ENCODE data around the gene INTS1.

Gene INTS1

DNA sequence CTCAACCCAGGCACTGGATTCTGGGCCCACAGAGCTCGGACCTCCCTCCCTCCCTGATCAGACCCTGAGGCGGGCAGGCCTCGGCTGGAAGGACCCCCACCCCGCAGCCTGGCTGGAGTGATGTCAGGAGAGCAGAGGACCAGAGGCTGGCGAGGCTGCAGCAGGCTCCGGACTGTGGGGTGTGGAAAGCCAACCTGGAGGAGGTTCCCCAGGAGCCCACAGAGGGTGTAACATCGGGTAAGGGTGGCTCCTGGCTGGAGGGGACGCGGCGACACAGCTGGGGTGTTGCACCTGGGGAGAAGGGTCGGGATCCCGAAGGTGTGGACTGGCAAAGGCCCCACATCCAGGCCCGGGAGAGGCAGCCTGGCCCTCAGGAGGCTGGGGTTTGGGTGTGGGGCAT, 36.0 kb downstream of the INTS1 start:
- Mint-ChIP-seq H3K4me1 (ENCODE audit: low read depth) (no peaks in the 10 kb centered on the region), H3K27ac (no peak overlapping the region), H3K9me3 (no peaks in the 10 kb centered on the region), H3K27me3 (ENCODE audit: low read depth) (no peaks in the 10 kb centered on the region), H3K4me3 (no peak overlapping the region), H3K36me3 (ENCODE audit: low read depth) (no peaks in the 10 kb centered on the region)

GRCh38 chr7:1466524-1467271, 37.5 kb downstream of the INTS1 start:
- Mint-ChIP-seq H3K36me3 (ENCODE audit: low read depth) (no peaks in the 10 kb centered on the region), H3K4me3 (no peak overlapping the region), H3K27ac (no peak overlapping the region), H3K27me3 (ENCODE audit: low read depth) (no peaks in the 10 kb centered on the region), H3K9me3 (no peaks in the 10 kb centered on the region), H3K4me1 (ENCODE audit: low read depth) (peaks cover 2% of the 10 kb centered on the region)

GRCh38 chr7:1464694-1465093, 39.5 kb downstream of the INTS1 start:
- Mint-ChIP-seq H3K27me3 (ENCODE audit: low read depth) (no peaks in the 10 kb centered on the region), H3K4me3 (no peak overlapping the region), H3K36me3 (ENCODE audit: low read depth) (no peaks in the 10 kb centered on the region), H3K27ac (no peak overlapping the region), H3K9me3 (no peaks in the 10 kb centered on the region), H3K4me1 (ENCODE audit: low read depth) (peaks cover 4% of the 10 kb centered on the region)

DNA sequence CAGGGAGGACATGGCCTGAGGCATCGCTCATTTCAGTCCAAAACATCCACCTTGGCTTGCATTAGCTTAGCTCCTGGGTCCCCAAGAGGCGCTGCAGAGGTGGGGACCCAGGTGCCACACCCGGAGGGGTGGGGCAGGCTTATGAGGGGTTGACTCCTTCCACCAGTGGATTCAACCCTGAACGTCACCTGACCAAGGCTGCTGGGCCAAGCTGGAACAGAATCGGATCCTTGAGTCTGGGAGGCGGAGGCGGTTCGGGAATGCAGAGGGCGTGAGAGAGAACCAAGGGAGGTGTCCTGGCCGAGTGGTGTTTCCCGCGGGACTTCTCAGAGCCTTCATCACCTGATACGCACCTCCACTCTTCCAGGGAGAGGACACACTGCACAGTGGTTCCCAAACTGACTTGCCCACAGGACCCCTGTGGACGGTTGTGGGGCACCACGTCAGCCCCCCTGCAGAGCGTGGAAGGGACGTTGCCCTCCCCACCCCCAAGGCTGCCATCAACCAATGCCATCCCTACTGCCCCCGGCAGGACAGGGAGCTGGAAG, 40.4 kb downstream of the INTS1 start:
- Mint-ChIP-seq H3K9me3 (no peaks in the 10 kb centered on the region), H3K4me1 (ENCODE audit: low read depth) (peaks cover 4% of the 10 kb centered on the region), H3K36me3 (ENCODE audit: low read depth) (no peaks in the 10 kb centered on the region), H3K27me3 (ENCODE audit: low read depth) (no peaks in the 10 kb centered on the region), H3K4me3 (no peak overlapping the region), H3K27ac (no peak overlapping the region)

- Mint-ChIP-seq H3K27ac (no peak overlapping the region), H3K27me3 (ENCODE audit: low read depth) (no peaks in the 10 kb centered on the region), H3K9me3 (no peaks in the 10 kb centered on the region), H3K4me1 (ENCODE audit: low read depth) (peaks cover 5% of the 10 kb centered on the region), H3K36me3 (ENCODE audit: low read depth) (no peaks in the 10 kb centered on the region), H3K4me3 (no peak overlapping the region)
Measured at GRCh38 chr7:1461646-1462375, 42.4 kb downstream of the INTS1 start.

GRCh38 chr7:1460821-1461645, 43.2 kb downstream of the INTS1 start:
- Mint-ChIP-seq H3K27me3 (ENCODE audit: low read depth) (no peaks in the 10 kb centered on the region), H3K36me3 (ENCODE audit: low read depth) (no peaks in the 10 kb centered on the region), H3K4me3 (no peak overlapping the region)

GRCh38 chr7:1459920-1460820, 44.0 kb downstream of the INTS1 start:
- Mint-ChIP-seq H3K4me3 (peak overlapping the region; percentile 65), H3K9me3 (no peaks in the 10 kb centered on the region), H3K27ac (peak overlapping the region; percentile 52), H3K4me1 (ENCODE audit: low read depth) (peaks cover 5% of the 10 kb centered on the region), H3K27me3 (ENCODE audit: low read depth) (no peaks in the 10 kb centered on the region), H3K36me3 (ENCODE audit: low read depth) (no peaks in the 10 kb centered on the region)

More at GRCh38 chr7:1460821-1461645, 43.2 kb downstream of the INTS1 start:
- Mint-ChIP-seq H3K27ac (no peak overlapping the region), H3K4me1 (ENCODE audit: low read depth) (peaks cover 5% of the 10 kb centered on the region), H3K9me3 (no peaks in the 10 kb centered on the region)

DNA sequence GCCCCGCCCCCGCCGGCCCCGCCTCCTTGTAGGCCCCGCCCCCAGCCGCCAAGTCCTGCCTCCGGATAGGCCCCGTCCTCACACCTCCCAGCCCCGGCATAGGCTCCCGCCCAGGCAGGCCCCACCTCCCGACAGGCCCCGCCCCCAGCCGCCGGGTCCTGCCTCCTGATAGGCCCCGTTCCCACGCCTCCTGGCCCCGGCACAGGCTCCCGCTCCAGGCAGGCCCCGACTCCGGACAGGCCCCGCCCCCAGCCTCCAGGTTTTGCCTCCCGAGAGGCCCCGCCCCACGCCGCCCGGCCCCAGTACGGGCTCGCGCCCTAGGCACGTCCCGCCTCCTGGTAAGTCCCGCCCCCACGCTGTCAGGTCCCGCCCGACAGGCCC, 44.7 kb downstream of the INTS1 start:
- peaks cover 5% of the 10 kb centered on the region for H3K4me1 Mint-ChIP-seq (ENCODE audit: low read depth)
- peak overlapping the region; percentile 51 for H3K4me3 Mint-ChIP-seq
- no peaks in the 10 kb centered on the region for H3K9me3 Mint-ChIP-seq
- no peaks in the 10 kb centered on the region for H3K27me3 Mint-ChIP-seq (ENCODE audit: low read depth)
- H3K27ac Mint-ChIP-seq: no peak overlapping the region
- H3K36me3 Mint-ChIP-seq (ENCODE audit: low read depth): no peaks in the 10 kb centered on the region

DNA sequence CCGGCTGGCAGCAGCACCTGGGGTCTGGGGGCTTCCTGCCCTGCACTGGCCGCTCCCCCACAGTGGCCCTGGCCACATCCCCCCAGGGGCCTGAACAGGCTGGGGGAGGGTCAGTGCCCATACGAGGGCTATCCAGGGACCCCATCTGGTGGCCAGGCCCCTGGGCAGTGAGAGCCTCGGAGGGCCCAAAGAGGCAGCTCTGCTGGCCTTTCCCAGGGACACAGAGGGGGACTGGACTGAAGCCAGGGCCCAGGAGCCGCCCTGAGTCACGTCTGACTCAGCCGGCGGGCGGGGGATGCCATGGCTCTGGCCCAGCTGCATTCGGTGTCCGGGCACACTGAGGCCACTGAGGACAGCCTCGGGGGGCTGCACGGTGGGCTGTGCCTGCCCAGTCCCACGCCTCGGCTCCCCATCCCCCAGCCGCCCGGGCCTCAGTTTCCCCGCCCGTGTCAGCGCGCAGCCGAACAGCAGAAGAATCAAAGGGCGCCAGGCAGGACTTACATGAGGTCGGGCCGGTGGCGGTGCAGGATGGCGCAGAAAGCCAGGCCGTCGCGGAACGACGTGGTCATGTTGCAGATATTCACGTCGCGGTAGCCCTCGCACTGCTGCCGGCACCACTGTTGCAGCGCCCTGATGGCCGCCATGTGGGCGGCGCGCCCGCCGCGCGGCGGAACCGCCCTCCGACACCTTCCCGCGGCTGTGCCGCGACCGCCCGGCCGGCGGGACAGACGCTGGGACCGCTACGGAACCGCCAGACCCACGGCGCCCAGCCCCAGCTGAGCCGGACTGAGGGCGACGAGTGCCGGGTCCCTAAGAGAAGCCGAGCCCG, 45.3 kb downstream of the INTS1 start, which contains the start of gene MICALL2:
TSS of gene MICALL2 (minus strand) at position 788 of the 829 bp plus-strand sequence. CDS start at position 644, 144 bp downstream.
- Mint-ChIP-seq H3K36me3 (ENCODE audit: low read depth) (no peaks in the 10 kb centered on the region), H3K4me3 (peak within 1 kb of the TSS; percentile 65), H3K27me3 (ENCODE audit: low read depth) (no peaks in the 10 kb centered on the region), H3K27ac (peak within 1 kb of the TSS; percentile 52), H3K9me3 (no peaks in the 10 kb centered on the region), H3K4me1 (ENCODE audit: low read depth) (peaks cover 5% of the 10 kb centered on the region)

DNA sequence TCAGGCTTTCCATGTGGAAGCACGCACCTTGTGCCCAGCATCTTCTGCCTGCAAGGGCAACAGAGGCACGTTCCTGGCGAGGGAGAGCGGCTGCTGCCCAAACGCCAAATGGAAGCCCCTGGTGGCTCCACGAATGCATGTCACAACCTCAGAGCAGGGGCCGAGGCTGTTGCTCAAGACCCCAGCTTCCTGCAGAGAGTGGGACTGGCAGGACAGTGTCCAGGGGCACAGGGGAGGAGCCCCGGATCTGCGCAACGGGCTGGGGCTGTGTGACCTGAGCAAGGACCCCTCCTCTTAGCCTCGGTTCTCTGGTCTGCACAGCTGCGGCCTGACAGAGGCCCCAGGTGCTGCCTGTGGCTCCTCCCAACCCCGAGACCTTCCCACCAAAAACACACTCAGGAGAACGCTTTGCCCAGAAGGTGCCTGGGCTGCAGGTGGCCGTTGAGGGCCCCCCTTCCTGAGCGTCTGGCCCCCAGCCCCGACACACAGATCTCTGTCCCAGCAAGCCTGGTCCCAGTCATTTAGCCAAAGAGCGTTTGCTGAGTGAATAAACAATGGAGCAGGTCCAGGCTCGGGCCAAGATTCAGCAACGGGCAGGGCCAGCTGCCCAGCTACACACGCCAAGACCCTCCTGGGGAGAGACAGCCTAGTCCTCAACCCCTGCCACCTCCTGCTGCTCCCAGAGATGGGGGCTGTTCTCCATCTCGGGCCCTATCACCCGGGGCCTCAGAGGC, 46.1 kb downstream of the INTS1 start:
- no peaks in the 10 kb centered on the region for H3K27me3 Mint-ChIP-seq (ENCODE audit: low read depth)
- no peaks in the 10 kb centered on the region for H3K9me3 Mint-ChIP-seq
- no peaks in the 10 kb centered on the region for H3K36me3 Mint-ChIP-seq (ENCODE audit: low read depth)
- H3K4me3 Mint-ChIP-seq: peak overlapping the region; percentile 28
- H3K4me1 Mint-ChIP-seq (ENCODE audit: low read depth): peaks cover 5% of the 10 kb centered on the region
- no peak overlapping the region for H3K27ac Mint-ChIP-seq

DNA sequence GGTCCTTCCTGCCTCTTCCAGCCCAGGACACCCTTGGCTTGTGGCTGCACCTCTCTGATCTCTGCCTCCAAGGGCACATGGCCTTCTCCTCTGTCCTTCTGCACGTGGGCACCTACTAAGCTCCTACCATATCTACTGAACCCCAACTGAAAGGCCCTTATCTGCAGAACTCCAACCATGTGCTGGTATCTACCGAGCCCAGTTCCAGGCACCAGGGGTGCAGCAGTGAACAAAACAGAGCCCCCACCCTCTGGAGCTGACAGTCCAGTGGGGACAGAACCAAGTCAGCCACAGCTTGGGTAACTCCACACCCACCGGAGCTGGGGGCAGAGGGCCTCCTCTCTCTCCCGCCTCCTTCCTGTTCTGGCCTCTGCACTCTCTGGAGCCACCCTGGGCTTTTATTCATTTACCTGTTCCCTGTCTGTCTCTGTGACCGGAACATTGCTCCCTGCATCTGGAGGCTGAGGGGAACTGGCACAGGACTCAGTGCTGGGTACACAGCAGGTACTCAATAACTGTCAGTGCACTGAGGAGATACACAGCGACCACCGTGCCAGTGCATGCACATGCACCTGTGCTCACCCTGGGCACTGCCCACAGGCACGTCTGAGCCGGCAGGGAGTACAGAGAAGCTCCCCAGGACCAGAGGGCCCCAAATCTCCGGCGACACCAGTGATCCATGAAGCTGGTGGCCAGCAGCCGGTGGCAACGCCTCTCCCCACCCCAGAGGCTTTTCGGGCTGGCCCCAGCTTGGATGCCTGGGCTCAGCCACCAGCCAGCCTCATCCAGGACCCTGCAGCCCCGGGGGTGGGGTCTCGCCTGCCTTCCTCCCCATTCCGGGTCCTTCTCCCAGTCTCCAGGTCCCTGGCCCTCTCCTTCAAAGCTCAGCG, 46.9 kb downstream of the INTS1 start:
- H3K4me3 Mint-ChIP-seq: no peak overlapping the region
- H3K27ac Mint-ChIP-seq: no peak overlapping the region
- no peaks in the 10 kb centered on the region for H3K27me3 Mint-ChIP-seq (ENCODE audit: low read depth)
- peaks cover 3% of the 10 kb centered on the region for H3K4me1 Mint-ChIP-seq (ENCODE audit: low read depth)
- H3K9me3 Mint-ChIP-seq: no peaks in the 10 kb centered on the region
- no peaks in the 10 kb centered on the region for H3K36me3 Mint-ChIP-seq (ENCODE audit: low read depth)

GRCh38 chr7:1455955-1456354, 48.2 kb downstream of the INTS1 start:
- Mint-ChIP-seq H3K9me3 (no peaks in the 10 kb centered on the region), H3K4me3 (no peak overlapping the region), H3K27ac (no peak overlapping the region), H3K36me3 (ENCODE audit: low read depth) (no peaks in the 10 kb centered on the region), H3K4me1 (ENCODE audit: low read depth) (peaks cover 3% of the 10 kb centered on the region), H3K27me3 (ENCODE audit: low read depth) (no peaks in the 10 kb centered on the region)

Data from T-helper 1 cell treated with Interleukin-12 subunit alpha and Interleukin-12 subunit beta and Interleukin-4 antibody, amounts not matched to agents 30 μg/mL and 1 μg/mL, for 36 hours (primary cell).